MM.1S (cell line): ENCODE results near the gene GPRIN1.

Experiments
- DNase-seq: peaks from one replicate; pipeline ENCODE4 v3.0.0-alpha.2; 2015
- H2AFZ ChIP-seq: fragments of 300-600 bp; sonication (generic); 2 replicates; pipeline ENCODE4 v1.6.0; 2016; ENCODE audit warnings: antibody characterized with exemption, low read length
- H3F3A ChIP-seq: fragments of 300-600 bp; sonication (generic); 2 replicates; pipeline ENCODE4 v1.6.1; 2016; ENCODE audit warnings: mild to moderate bottlenecking, antibody characterized with exemption, low read length, moderate library complexity, mixed read lengths; ENCODE audit not compliant: insufficient read depth
- H3K27ac ChIP-seq: fragments of 300-600 bp; sonication (generic); 2 replicates; pipeline ENCODE4 v1.5.1; 2016; ENCODE audit warnings: mild to moderate bottlenecking, low read length
- H3K27me3 ChIP-seq: fragments of 300-600 bp; sonication (generic); replicated peaks from 2 replicates; pipeline ENCODE4 v1.6.0; 2016; ENCODE audit warnings: low read length; ENCODE audit not compliant: insufficient read depth
- H3K36me3 ChIP-seq: fragments of 300-600 bp; sonication (generic); replicated peaks from 2 replicates; pipeline ENCODE4 v1.6.1; 2016; ENCODE audit warnings: mild to moderate bottlenecking, low read length, mixed read lengths; ENCODE audit not compliant: insufficient read depth
- H3K4me1 ChIP-seq: fragments of 300-600 bp; sonication (generic); 2 replicates; pipeline ENCODE4 v1.6.1; 2016; ENCODE audit warnings: low read length, mixed read lengths
- H3K4me2 ChIP-seq: fragments of 300-600 bp; sonication (generic); 2 replicates; pipeline ENCODE4 v1.6.0; 2016; ENCODE audit warnings: low read depth, low read length
- H3K4me3 ChIP-seq: fragments of 300-600 bp; sonication (generic); 2 replicates; pipeline ENCODE4 v1.5.1; 2016; ENCODE audit warnings: low read length, mixed read lengths
- H3K79me2 ChIP-seq: fragments of 300-600 bp; sonication (generic); 2 replicates; pipeline ENCODE4 v1.6.1; 2016; ENCODE audit warnings: mixed run types, low read length, mixed read lengths
- H3K9ac ChIP-seq: fragments of 300-600 bp; sonication (generic); 2 replicates; pipeline ENCODE4 v1.6.1; 2016; ENCODE audit warnings: low read length, mixed read lengths
- H3K9me2 ChIP-seq: fragments of 300-600 bp; sonication (generic); replicated peaks from 2 replicates; pipeline ENCODE4 v1.6.1; 2016; ENCODE audit warnings: mild to moderate bottlenecking, low read length, mixed read lengths; ENCODE audit not compliant: insufficient read depth
- H3K9me3 ChIP-seq: fragments of 300-600 bp; sonication (generic); replicated peaks from 2 replicates; pipeline ENCODE4 v1.6.1; 2016; ENCODE audit warnings: mild to moderate bottlenecking, low read length, mixed read lengths; ENCODE audit not compliant: insufficient read depth
- H4K20me1 ChIP-seq: fragments of 300-600 bp; sonication (generic); 2 replicates; pipeline ENCODE4 v1.6.1; 2016; ENCODE audit warnings: mild to moderate bottlenecking, low read length, moderate library complexity, mixed read lengths; ENCODE audit not compliant: insufficient read depth
- CTCF ChIP-seq: fragments of 300-600 bp; sonication (generic); IDR thresholded peaks from 2 replicates; pipeline ENCODE4 v1.5.1; 2016; ENCODE audit warnings: antibody characterized with exemption, low read length, mixed read lengths
- EZH2 ChIP-seq: fragments of 300-600 bp; sonication (generic); optimal IDR thresholded peaks from 2 replicates; pipeline ENCODE3; 2017; ENCODE audit warnings: low read depth, mild to moderate bottlenecking, antibody characterized with exemption, low read length, mixed read lengths
- EZH2phosphoT487 ChIP-seq: fragments of 300-600 bp; sonication (generic); IDR thresholded peaks from 2 replicates; pipeline ENCODE4 v1.6.1; 2018; ENCODE audit warnings: antibody characterized with exemption, low read length

Gene GPRIN1

GRCh38 chr5:176616511-176616910, 6.6 kb upstream of the GPRIN1 start:
- no peak for DNase-seq
- H3K27ac ChIP-seq: no peak overlapping the region
- H3K9me2 ChIP-seq: no peaks in the 10 kb centered on the region
- H3K4me3 ChIP-seq: no peak overlapping the region
- H3K4me2 ChIP-seq: no peak overlapping the region
- TF ChIP-seq CTCF: no peak
- no peak for TF ChIP-seq EZH2phosphoT487
- TF ChIP-seq EZH2: no peak
- H3K9ac ChIP-seq: no peak overlapping the region
- H3F3A ChIP-seq: no peaks in the 10 kb centered on the region
- no peaks in the 10 kb centered on the region for H3K79me2 ChIP-seq
- H3K4me1 ChIP-seq: 0 out of 2 replicates have a peak, but pooled peaks cover 1% of the 10 kb centered on the region
- H3K27me3 ChIP-seq: peaks cover 80% of the 10 kb centered on the region
- H3K9me3 ChIP-seq: no peaks in the 10 kb centered on the region
- no peak overlapping the region for H2AFZ ChIP-seq
- H3K36me3 ChIP-seq: no peaks in the 10 kb centered on the region
- no peaks in the 10 kb centered on the region for H4K20me1 ChIP-seq

GRCh38 chr5:176614805-176615478, 5.0 kb upstream of the GPRIN1 start:
- DNase-seq: no peak
- H4K20me1 ChIP-seq: no peaks in the 10 kb centered on the region
- no peaks in the 10 kb centered on the region for H3K36me3 ChIP-seq
- 0 out of 2 replicates have a peak, but pooled peaks cover 4% of the 10 kb centered on the region for H3F3A ChIP-seq
- H3K79me2 ChIP-seq: no peaks in the 10 kb centered on the region
- no peak for TF ChIP-seq EZH2phosphoT487
- TF ChIP-seq CTCF: no peak
- no peak for TF ChIP-seq EZH2
- no peak overlapping the region for H3K9ac ChIP-seq
- H3K27me3 ChIP-seq: peaks cover 70% of the 10 kb centered on the region
- no peak overlapping the region for H3K4me3 ChIP-seq
- peaks cover 7% of the 10 kb centered on the region; the same call in 1 of the 2 replicates for H3K4me1 ChIP-seq
- H3K27ac ChIP-seq: no peak overlapping the region
- no peaks in the 10 kb centered on the region for H3K9me3 ChIP-seq
- no peak overlapping the region for H3K4me2 ChIP-seq
- H2AFZ ChIP-seq: no peak overlapping the region
- no peaks in the 10 kb centered on the region for H3K9me2 ChIP-seq

- no peak overlapping the region for H2AFZ ChIP-seq
- peaks cover 23% of the 10 kb centered on the region for H3K4me1 ChIP-seq
- no peak for DNase-seq
- no peaks in the 10 kb centered on the region for H3K9me3 ChIP-seq
- no peak overlapping the region for H3K9ac ChIP-seq
- H3K27me3 ChIP-seq: peaks cover 54% of the 10 kb centered on the region
- no peak overlapping the region for H3K4me3 ChIP-seq
- no peaks in the 10 kb centered on the region for H3K36me3 ChIP-seq
- no peaks in the 10 kb centered on the region for H3K9me2 ChIP-seq
- TF ChIP-seq EZH2phosphoT487: no peak
- no peak for TF ChIP-seq EZH2
- no peak for TF ChIP-seq CTCF
- H3K4me2 ChIP-seq: no peak overlapping the region
- H3F3A ChIP-seq: 0 out of 2 replicates have a peak, but pooled peaks cover 4% of the 10 kb centered on the region
- H3K27ac ChIP-seq: no peak overlapping the region
- peaks cover 3% of the 10 kb centered on the region; the same call in 1 of the 2 replicates for H3K79me2 ChIP-seq
- H4K20me1 ChIP-seq: no peaks in the 10 kb centered on the region
Measured at GRCh38 chr5:176612855-176613254, 2.9 kb upstream of the GPRIN1 start.
